ENCODE data around the gene COL5A1.

DNA sequence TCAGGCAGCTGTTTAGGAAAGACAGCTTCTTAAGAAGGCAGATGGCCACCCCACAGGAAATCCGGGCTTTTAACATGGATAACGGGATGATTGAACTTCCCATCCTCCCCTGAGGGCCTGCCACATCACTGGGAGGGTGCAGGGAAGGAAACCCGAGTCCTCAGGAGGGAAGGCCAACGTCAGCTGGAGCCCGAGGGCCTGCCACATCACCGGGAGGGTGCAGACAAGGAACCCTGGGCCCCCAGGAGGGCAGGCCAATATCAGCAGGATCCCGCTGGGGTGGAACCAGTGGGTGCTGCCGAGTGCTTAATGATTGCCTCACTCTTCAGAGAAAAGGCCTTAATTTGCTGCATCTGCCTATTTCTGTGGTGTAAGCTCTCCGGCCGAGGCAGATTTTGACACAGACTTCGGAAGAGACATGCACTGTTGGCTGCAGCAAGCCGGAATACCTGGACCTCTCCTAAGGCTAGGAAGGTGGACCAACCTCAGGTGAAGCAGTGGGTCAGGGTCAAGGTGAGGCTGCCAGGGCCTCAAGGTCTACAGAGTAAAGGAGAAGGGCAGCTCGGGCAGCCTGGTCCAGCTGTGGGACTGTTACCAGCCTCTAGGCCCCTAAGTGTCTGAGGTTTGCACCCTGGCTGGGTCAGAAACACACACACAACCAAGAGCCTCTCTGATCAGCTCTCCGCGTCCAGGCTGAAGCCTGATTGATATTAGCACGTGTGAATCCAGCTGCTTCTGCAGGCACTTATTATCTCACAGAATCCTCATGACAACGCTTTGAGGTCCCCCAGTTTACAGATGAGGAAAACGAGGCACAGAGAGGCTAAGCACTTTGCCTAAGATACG lies 14.8 kb upstream of the COL5A1 start:
- TF ChIP-seq POLR2A (IDR thresholded peaks at IDR 0.05), result no peak
- TF ChIP-seq, protein P1, sequence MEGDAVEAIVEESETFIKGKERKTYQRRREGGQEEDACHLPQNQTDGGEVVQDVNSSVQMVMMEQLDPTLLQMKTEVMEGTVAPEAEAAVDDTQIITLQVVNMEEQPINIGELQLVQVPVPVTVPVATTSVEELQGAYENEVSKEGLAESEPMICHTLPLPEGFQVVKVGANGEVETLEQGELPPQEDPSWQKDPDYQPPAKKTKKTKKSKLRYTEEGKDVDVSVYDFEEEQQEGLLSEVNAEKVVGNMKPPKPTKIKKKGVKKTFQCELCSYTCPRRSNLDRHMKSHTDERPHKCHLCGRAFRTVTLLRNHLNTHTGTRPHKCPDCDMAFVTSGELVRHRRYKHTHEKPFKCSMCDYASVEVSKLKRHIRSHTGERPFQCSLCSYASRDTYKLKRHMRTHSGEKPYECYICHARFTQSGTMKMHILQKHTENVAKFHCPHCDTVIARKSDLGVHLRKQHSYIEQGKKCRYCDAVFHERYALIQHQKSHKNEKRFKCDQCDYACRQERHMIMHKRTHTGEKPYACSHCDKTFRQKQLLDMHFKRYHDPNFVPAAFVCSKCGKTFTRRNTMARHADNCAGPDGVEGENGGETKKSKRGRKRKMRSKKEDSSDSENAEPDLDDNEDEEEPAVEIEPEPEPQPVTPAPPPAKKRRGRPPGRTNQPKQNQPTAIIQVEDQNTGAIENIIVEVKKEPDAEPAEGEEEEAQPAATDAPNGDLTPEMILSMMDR (IDR thresholded peaks at IDR 0.05), result no peak
- TF ChIP-seq POLR2AphosphoS5 (IDR thresholded peaks at IDR 0.05), result no peak
- TF ChIP-seq EP300 (IDR thresholded peaks at IDR 0.05; ENCODE audit: low read depth), result no peak
